Ectodermal cell (in vitro differentiated cells): ENCODE results near the gene ZG16B.

ENCODE experiments used
- H3K27ac ChIP-seq: 2 replicates; pipeline ENCODE4 v1.7.0; 2013; ENCODE audit warnings: mild to moderate bottlenecking, low read depth, low read length; ENCODE audit not compliant: insufficient read depth, poor library complexity, severe bottlenecking
- H3K27me3 ChIP-seq: 2 replicates; pipeline ENCODE4 v1.7.0; 2013; ENCODE audit warnings: mild to moderate bottlenecking, low read length; ENCODE audit not compliant: insufficient read depth, control insufficient read depth, poor library complexity, severe bottlenecking
- H3K36me3 ChIP-seq: one replicate; pipeline ENCODE4 v1.7.0; 2013; ENCODE audit warnings: low read length; ENCODE audit not compliant: control insufficient read depth, insufficient read depth
- H3K4me1 ChIP-seq: one replicate; pipeline ENCODE4 v1.7.0; 2013; ENCODE audit warnings: low read length; ENCODE audit not compliant: control insufficient read depth, insufficient read depth
- H3K4me3 ChIP-seq: 2 replicates; pipeline ENCODE4 v1.7.0; 2013; ENCODE audit warnings: low read depth, low read length, control low read depth; ENCODE audit not compliant: insufficient read depth
- H3K9me3 ChIP-seq: 2 replicates; pipeline ENCODE4 v1.7.0; 2013; ENCODE audit warnings: mild to moderate bottlenecking, low read length, moderate library complexity; ENCODE audit not compliant: control insufficient read depth
- WGBS, 2 experiments: methylation state at CpG; one replicate each; pipeline ENCODE4 v1.1.7; 2013; ENCODE audit warnings: missing lambda C conversion rate in 2 of 2; 5-methylcytosine and 5-hydroxymethylcytosine counted together

The ZG16B gene

GRCh38 chr16:2856686-2857450, 26.8 kb downstream of the ZG16B start:
- Histone ChIP-seq H3K4me3 (no peak overlapping the region), H3K36me3 (no peaks in the 10 kb centered on the region), H3K9me3 (no peaks in the 10 kb centered on the region), H3K27ac (no peak overlapping the region), H3K4me1 (no peaks in the 10 kb centered on the region), H3K27me3 (peaks cover 37% of the 10 kb centered on the region)
- WGBS, 2 experiments, result 87 to 88% methylated on average over 24 of the region's 24 CpGs

GRCh38 chr16:2857451-2858244, 27.5 kb downstream of the ZG16B start, which contains the start of gene PRSS22:
PRSS22 (minus strand) TSS chr16:2858170; CDS start chr16:2858104, 66 bp downstream.
- no peak within 1 kb of the TSS for H3K27ac ChIP-seq
- no peak within 1 kb of the TSS for H3K4me3 ChIP-seq
- WGBS, 2 experiments, result 10 to 13% methylated on average over 42 of the region's 42 CpGs

GRCh38 chr16:2858245-2859025, 28.3 kb downstream of the ZG16B start:
- Histone ChIP-seq H3K27me3 (peaks cover 37% of the 10 kb centered on the region), H3K4me3 (no peak overlapping the region), H3K36me3 (no peaks in the 10 kb centered on the region), H3K9me3 (no peaks in the 10 kb centered on the region), H3K4me1 (no peaks in the 10 kb centered on the region), H3K27ac (no peak overlapping the region)
- 23 to 27% methylated on average over 23 of the region's 23 CpGs for WGBS, 2 experiments

More at GRCh38 chr16:2857451-2858244, 27.5 kb downstream of the ZG16B start, which contains the start of gene PRSS22:
- no peaks in the 10 kb centered on the region for H3K36me3 ChIP-seq
- no peaks in the 10 kb centered on the region for H3K4me1 ChIP-seq
- H3K9me3 ChIP-seq, result no peaks in the 10 kb centered on the region
- peaks cover 37% of the 10 kb centered on the region for H3K27me3 ChIP-seq

- 74% methylated on average over 10 of the region's 10 CpGs for WGBS, 2 experiments
- no peak overlapping the region for H3K4me3 ChIP-seq
- H3K36me3 ChIP-seq, result no peaks in the 10 kb centered on the region
- peaks cover 50% of the 10 kb centered on the region for H3K27me3 ChIP-seq
- H3K4me1 ChIP-seq, result no peaks in the 10 kb centered on the region
- H3K27ac ChIP-seq, result no peak overlapping the region
- no peaks in the 10 kb centered on the region for H3K9me3 ChIP-seq
Measured at GRCh38 chr16:2859686-2860265, 29.7 kb downstream of the ZG16B start.

GRCh38 chr16:2860826-2861567, 30.9 kb downstream of the ZG16B start:
- Histone ChIP-seq H3K9me3 (no peaks in the 10 kb centered on the region), H3K36me3 (no peaks in the 10 kb centered on the region), H3K4me3 (no peak overlapping the region), H3K27ac (no peak overlapping the region), H3K4me1 (no peaks in the 10 kb centered on the region), H3K27me3 (peaks cover 63% of the 10 kb centered on the region)
- 79 to 80% methylated on average over 8 of the region's 8 CpGs for WGBS, 2 experiments

GRCh38 chr16:2865651-2866050, 35.5 kb downstream of the ZG16B start:
- peaks cover 54% of the 10 kb centered on the region for H3K27me3 ChIP-seq
- H3K27ac ChIP-seq, result no peak overlapping the region
- WGBS, 2 experiments, result 79 to 87% methylated on average over 4 of the region's 4 CpGs
- H3K4me1 ChIP-seq, result no peaks in the 10 kb centered on the region
- no peaks in the 10 kb centered on the region for H3K9me3 ChIP-seq
- H3K36me3 ChIP-seq, result no peaks in the 10 kb centered on the region
- H3K4me3 ChIP-seq, result no peak overlapping the region

GRCh38 chr16:2866431-2866830, 36.3 kb downstream of the ZG16B start:
- Histone ChIP-seq H3K27me3 (peaks cover 61% of the 10 kb centered on the region), H3K36me3 (no peaks in the 10 kb centered on the region), H3K27ac (no peak overlapping the region), H3K4me3 (no peak overlapping the region), H3K9me3 (no peaks in the 10 kb centered on the region), H3K4me1 (no peaks in the 10 kb centered on the region)
- WGBS, 2 experiments, result 61% methylated on average over 3 of the region's 4 CpGs

GRCh38 chr16:2867661-2867986, 37.5 kb downstream of the ZG16B start:
- Histone ChIP-seq H3K4me1 (no peaks in the 10 kb centered on the region), H3K27me3 (peaks cover 68% of the 10 kb centered on the region), H3K27ac (no peak overlapping the region), H3K4me3 (peak overlapping the region; percentile 54), H3K9me3 (no peaks in the 10 kb centered on the region), H3K36me3 (no peaks in the 10 kb centered on the region)
- WGBS, 2 experiments, result 76% methylated on average over 7 to 8 of the region's 8 CpGs

- no peaks in the 10 kb centered on the region for H3K9me3 ChIP-seq
- H3K27ac ChIP-seq, result no peak overlapping the region
- WGBS, 2 experiments, result 2 to 3% methylated on average over 44 to 45 of the region's 45 CpGs
- H3K27me3 ChIP-seq, result peaks cover 68% of the 10 kb centered on the region
- H3K4me3 ChIP-seq, result peak overlapping the region; percentile 54
- H3K4me1 ChIP-seq, result no peaks in the 10 kb centered on the region
- no peaks in the 10 kb centered on the region for H3K36me3 ChIP-seq
Measured at GRCh38 chr16:2867987-2868789, 38.1 kb downstream of the ZG16B start.
